CD4-positive, alpha-beta T cell treated with Interleukin-17A for 1 hour (primary cell): ENCODE results near the gene GRAP2.
"Not testable (repeated sequence)": the region's sequence is repeated elsewhere in the genome, so short reads cannot be mapped to it uniquely, and the experiment has no call there.

Experiments
- DNase-seq: peaks from one replicate; pipeline ENCODE4 v3.0.0-alpha.2; 2020

GRAP2 gene

DNA sequence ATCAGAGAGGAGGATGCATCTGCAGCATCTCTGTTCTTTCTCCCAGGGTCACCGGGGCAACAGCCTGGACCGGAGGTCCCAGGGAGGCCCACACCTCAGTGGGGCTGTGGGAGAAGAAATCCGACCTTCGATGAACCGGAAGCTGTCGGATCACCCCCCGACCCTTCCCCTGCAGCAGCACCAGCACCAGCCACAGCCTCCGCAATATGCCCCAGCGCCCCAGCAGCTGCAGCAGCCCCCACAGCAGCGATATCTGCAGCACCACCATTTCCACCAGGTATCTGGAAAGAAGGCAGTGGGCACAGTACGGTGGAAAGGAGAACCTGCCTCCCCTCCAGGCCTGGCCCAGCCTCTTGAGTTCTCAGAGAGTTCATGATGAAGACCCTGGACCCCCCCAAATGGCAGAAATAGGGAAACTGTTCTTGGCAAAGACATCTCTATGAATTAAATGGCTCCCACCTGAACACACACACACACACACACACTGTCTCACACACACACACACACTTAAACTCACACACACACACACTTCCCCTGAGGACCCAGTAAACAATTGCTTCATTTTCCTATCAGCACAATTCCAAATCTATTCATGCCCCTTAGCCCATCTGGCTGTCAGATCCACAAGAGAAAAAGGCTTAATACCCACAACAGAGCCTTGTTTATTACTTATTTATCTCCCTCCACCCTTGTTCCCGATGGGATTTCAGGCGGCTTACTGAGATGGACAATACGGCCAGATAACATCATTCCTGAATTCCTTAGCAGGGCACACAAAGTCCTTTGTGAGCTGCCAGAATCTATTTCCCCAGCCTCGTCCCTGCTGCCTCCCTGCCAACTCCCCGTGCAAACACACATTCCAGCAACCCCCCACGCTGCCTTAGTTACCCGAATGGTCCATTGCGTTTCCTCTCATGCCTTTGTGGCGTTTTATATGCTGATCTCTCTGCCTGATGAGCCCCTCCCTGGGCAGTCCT lies 67.4 kb downstream of the GRAP2 start:
- no peak for DNase-seq

DNA sequence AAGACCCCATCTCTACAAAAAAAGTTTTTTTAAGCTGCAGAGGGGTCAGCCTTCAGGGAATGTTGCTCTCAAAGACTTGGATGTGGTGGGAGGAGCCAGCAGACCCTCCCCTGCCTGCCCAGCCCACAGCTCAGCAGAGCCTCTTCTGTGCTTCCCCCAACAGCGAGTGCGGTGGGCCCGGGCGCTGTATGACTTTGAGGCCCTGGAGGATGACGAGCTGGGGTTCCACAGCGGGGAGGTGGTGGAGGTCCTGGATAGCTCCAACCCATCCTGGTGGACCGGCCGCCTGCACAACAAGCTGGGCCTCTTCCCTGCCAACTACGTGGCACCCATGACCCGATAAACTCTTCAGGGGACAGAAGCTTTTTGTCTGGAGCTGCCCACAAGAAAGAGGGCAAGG lies 69.9 kb downstream of the GRAP2 start:
- no peak for DNase-seq

DNA sequence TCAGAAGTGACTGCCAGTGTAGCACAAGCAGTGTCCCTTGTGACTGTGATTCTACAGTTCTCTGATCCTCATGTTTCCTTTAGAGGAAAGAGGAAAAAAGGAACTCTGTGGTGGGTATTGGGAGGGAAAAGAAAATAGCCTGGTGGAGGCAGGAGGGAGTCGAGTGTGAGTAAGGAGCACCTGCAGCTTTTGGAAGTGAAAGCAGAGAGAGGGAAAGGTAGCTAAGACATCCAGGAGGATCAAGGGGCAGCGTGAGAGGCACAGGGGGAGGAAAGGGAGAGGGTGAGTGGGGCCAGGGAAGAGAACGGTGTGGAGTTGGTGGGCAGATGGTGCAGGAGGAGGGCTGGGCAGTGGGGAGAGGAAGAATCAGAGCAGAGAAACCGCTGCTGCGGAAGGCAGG lies 71.8 kb downstream of the GRAP2 start:
- no peak for DNase-seq

DNA sequence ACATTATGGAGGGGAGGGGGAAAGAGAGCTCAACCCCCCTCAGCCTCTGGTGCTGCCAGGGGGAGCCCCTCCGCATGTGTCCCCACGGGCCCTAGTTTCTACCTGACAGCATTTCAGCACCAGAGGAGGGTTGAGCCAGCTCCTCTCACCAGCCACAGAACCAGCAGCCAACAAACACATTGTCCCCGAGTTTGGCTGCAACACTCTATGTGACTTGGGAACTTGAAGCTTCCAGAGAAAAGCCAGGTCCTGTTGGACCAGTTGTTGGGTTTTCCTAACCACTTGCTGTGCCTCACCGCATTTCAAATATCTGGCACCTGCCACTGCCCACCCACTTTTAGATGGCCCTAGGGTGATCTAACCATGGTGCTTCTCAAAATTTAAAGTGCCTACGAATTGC lies 72.8 kb downstream of the GRAP2 start:
- no peak for DNase-seq

DNA sequence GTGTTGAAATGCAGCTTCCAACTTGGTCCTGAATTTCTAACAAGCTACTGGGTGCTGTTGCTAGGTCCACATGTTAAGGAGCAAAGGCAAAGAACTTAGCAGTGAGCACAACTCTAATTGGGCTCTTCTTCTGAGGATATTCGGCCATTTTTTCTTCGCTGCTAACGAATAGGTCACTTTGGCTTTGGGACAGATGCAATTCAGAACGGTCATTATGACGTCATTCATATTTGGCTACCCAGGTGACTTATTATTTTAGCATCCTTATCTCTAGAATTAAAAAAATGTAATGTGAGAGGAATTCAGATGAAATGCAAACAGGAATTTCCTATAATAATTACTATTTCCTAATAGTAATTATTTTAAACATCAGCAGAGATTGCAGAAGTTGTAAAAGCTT lies 73.2 kb downstream of the GRAP2 start:
- no peak for DNase-seq

DNA sequence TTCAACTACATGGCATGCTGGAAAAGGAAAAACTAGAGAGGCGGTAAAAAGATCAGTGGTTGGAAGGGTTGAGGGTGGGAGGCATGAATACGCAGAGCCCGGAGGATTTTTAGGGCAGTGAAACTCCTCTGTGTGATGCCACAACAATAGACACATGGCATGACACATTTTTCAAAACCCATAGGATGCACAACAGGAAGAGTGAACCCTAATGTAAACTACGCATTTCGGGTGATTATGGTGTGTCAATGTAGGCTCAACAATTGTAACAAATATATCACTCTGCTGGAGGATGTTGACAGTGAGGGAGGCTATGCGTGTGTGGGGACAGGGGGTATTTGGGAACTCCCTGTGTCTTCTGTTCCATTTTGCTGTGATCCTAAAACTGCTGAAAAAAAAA lies 78.2 kb downstream of the GRAP2 start:
- no peak for DNase-seq

DNA sequence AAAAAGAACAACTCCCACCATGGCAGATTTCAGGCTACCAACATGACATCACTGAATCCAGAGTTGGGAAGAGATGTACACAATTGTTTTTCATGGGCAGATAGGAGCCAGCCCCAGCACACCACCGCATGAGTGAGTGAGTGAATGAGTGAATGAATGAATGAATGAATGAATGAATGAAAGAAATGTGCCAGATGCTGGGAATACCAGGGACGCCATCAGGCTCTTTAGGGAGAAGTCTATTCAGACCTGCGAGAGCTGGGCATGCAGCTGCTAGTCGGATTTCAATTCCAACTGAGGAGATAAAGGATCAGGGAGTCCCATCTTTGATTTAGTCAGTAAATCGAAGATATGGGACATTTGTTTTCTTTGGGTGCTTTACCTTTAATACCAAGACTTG lies 78.6 kb downstream of the GRAP2 start:
- no peak for DNase-seq

DNA sequence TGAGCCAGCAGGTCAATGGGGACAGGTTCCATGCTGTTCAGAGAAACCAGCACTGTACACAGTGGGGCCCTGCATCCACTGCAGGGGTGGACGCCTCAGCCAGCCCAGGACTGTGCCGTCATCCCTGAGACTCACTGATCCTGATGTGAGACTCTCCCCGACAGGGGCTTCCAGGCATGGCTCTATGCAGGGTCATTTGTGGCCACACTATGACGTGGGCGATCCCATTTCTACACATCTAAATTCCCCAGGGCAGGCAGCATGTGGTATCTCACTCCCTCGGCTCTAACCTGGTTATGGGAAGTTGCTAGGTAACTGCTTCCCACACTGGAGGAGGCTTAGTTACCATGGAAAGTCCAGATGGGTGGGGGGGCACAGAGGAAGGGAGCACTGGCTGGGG lies 79.7 kb downstream of the GRAP2 start:
- DNase-seq: no peak

DNA sequence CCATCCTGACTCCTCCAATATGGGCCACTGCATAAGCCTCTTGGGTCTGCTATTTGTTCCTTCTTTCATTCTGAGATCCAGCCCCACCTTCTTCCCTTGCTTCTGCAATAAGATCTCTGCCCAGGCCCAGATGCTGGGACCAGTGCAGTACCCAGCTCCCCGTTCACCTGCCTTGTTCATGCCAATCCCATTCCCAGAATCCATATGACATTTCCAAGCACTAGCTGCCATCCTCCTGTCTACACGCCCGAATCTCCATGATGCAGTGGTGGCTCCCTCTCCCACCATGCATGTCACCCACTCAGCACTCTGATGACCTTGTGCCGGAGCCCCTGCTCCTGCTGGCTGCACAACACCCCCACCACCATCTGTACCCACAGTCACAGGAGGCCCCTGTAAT lies 82.5 kb downstream of the GRAP2 start:
- no peak for DNase-seq

DNA sequence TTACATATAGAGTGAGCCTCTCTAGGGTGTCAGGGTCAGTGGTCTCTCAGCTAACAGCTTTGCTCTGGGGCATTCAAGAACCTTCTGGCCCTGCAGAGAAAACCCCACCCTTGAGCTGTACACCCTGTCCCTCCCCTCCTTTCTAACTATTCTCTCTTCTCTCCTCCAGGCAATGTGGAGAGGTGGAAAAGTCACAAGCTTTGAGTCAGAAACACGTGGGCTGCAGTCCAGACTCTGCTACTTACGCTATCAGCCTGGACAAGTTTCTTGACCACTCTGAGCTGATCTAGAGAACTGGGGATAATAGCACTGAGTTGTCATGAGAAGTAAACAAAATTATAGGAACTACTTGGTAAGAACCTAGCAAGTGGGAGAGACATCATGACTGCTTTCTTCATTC lies 83.1 kb downstream of the GRAP2 start:
- no peak for DNase-seq

DNA sequence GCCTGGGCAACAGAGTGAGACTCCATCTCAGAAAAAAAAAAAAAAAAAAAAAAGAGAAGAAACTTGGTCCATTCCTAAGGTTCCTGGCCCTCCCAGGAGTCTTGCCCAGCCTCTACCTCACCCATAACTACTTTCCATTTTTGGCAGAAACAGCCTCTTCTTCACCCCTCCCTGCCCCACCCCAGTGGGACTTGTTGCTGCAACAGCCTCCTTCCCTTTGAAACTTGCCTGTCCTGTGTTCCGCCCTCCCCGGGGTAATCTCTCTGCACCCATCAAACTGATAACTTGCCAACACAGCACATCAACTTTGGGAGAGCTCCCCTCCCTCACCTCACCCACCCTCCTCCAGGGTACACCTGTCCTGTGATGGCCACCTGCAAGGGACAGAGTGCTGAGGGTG lies 83.9 kb downstream of the GRAP2 start:
- DNase-seq: no peak

DNA sequence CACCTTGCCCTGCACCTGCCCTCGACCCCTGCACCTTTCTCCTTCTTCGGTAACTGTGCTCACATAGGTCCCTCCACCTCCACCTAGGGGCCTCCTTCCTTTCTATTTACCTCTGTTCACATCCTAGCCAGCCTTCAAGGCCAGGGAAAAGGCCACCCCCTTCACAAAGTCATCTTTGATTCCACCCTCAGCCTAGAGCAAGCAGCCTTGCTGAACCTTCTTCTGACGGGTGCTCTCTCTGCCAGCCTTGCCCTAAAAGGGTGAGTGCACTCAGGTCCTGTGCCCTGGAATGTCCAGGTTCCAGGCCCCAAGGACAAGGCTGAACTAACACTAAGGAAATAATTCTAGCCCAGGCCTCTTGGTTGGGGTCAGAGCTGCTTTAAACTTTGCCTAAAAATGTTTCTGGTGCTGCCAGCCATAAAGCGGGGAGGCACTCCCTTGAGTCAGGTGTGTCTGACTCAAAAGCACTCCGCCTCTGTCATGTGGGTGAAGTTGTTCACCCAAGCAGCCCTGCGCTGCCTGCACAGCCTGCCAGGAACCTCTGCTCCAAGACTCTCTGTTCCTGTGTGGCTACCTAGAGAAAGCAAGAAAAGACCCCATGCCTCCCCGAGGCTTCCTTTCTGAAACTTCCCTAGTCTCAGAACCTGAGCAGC lies 84.6 kb downstream of the GRAP2 start:
- DNase-seq: no peak

DNA sequence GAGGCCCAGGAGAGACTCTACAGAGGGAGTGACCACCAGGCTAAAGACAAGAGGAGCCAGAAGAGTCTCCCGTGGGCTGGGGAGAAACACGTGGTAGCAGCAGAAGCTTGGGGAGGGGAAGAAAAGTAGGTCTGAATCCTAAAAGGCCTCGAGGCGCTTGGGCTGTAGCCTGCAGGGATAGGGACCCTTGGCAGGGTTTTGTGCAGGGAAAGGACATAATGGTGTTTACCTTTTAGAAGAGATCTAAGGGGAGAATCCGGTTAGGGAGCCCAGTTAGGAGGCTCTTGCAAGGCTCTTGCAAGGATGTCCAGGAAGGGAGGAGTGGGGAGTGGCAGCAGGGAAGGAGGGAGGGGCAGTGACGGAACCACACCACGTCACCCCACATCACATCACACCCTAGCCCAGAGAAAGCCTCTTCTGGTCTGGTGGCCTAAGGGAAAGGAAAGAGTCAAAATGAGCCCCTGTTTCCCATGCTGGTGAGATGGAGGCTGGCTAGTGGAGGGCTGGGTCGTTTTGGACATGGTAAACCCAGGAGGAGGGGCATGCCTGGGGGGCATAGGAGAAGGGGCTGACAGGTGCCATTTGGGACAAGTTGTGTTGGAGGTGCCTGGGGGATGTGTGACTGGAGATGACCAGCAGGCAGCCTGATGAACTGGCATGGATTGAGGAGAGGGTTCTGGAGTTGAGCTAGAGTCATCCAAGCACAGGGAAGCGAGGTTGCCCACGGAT lies 87.7 kb downstream of the GRAP2 start:
- no peak for DNase-seq

DNA sequence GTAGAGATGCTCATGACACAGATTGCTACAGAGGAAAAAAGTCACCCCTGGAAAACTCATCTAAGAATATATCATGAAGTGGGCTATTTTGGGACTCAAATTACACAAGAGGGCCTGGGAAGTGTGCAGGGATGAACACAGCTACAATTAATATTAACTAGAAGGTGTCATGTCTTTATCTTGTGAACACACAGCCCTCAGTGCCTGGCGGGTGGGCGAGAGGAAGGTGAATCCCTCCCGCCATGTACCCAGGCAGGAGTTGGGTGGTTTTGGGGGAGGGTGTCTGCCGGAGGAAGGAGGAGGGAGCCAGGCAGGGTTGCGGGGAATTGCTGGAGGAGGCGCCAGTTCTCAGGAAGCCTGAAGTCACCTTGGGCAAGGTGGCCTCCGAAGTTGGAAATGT lies 88.7 kb downstream of the GRAP2 start:
- DNase-seq: no peak

DNA sequence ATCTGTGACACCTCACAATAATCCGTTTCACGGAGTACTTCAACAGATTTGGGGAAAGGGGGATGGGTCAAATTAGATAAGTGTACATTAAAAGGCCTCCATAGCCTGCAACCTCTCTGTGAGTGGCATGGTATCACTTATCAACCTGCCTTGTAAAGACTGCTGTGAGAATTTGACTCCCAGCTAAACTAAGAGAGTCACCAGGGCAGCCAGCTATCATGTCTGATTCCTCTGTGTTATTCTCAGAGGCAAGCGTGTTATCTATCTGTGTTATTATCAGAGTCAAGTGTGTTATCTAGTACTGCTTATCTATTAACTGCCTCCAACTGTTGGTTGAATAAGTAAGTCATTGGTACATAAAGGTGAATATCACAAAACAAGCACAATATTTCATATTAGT lies 89.8 kb downstream of the GRAP2 start:
- no peak for DNase-seq

DNA sequence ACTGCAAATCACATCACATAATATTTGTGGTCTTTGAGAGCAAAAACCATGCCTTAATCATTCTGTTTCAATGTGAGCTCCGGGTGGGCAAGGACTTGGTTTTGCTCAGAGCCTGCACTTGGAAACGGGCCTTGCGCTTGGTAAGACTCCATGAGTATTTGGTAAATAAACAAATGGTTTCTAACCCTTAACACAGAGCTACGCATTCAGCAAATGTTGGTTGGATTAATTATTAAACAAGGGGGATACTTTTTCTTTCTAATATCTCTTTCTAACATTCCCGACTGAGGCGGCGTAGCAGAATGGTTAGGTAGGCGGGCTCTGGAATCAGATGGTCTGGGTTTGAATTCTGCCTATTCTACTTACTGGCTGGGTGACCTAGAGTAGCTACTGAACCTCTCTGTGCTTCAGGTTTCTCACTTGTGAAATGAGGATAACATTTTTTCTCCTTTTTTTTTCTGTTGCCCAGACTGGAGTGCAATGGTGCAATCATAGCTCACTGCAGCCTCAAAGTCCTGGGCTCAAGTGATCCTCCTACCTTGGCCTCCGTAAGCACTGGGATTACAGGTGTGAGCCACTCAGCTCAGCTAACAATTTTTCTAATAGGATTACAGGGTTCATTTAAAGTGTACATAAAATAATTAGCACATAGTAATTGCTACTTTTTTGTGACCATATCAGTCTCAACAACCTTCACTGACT lies 90.4 kb downstream of the GRAP2 start:
- DNase-seq: no peak

DNA sequence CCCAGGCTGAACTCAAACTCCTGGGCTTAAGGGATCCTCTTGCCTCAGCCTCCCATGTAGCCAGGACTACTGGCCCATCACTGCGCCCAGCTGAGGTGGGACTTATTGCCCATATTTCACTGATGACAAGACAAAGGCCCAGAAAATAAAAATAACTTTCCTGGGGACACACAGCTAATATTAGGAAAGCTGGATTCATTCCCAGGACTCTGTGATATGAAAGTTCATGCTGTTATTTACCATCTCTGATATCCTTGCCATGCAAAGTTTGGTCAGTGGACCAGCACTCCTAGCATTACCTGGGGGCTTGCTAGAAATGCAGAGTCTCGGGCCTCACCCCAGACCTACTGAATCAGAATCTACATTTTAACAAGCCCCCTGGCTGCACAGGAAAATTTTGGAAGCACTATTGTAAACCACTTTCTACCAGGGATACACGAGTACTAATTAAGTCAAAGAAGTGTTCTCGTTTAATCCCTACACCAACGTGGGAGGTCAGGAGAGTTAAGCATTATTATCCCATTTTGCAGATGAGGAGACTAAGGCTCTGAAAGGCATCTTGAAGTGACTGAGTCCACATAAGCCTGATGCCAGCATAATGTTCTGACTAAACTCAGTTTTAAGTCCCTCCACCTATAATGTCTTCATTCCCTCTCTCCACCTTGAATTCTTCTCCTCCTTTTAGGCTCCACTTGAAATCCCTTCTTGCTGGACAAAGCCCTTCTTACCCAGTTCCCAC lies 91.4 kb downstream of the GRAP2 start:
- no peak for DNase-seq

DNA sequence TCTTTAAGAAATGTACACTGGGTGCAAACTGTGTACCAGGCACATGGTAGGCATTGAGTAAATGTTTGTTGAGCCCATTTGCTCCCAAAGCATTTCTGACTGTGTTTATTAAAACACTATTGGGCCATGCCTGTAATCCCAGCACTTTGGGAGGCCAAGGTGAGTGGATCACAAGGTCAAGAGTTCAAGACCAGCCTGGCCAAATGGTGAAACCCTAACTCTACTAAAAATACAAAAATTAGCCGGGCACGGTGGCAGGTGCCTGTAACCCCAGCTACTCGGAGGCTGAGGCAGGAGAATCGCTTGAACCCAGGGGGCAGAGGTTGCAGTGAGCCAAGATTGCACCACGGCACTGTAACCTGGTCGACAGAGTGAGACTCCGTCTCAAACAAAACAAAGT lies 92.0 kb downstream of the GRAP2 start:
- DNase-seq: not testable (repeated sequence)

DNA sequence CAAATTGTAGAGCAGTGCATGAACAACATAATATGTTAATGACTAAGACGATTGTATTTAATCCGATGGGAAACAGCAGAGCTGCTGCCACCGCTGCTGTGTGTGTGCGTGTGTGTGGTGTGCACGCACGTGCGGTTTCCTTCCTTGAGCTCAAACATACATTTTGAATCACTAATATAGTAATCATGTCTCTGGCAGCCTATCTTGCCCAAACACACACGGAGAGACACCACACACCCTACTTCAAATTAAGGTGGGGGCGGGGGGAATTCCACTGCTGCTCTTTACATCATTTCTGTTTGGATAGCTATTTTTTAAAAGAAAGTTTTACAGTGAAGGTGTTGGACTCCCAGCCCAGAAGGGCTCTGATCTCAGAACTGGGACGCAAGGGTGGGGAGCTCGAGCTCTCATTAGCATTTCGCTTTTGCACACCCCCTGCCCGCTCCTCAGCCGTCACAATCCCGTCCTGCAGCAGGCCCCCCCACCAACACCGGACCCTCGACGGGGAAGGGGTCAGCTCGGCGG lies 93.2 kb downstream of the GRAP2 start:
- peak; percentile 31 for DNase-seq

DNA sequence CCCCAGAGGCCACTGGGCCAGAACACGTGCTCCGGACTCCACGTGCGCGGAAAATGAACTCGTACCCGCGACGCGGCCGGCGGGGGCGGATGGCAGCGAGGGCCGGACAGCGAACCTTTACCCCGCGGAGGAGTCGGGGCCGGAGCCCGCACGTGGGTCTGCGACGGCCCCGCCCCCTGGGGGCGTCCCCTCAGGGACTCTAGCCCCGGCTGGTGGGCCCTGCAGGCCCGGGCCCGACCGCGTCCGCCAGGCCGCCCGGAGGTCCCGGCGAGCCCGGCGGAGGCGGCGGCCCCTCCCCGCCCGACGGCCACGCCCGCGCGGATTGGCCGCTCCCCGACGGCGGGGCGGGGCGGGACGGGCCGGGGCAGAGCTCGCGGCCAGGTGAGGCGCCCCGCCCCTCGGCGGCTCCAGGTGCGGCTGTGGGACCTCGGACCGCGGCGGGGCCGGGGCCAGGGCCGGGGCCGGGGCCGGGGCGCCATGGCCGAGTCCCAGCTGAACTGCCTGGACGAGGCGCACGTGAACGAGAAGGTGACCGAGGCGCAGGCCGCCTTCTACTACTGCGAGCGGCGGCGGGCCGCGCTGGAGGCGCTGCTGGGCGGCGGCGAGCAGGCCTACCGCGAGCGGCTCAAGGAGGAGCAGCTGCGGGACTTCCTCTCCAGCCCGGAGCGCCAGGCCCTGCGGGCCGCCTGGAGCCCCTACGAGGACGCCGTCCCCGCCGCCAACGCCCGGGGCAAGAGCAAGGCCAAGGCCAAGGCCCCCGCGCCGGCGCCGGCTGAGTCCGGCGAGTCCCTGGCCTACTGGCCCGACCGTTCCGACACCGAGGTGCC lies 93.9 kb downstream of the GRAP2 start, which contains the start of gene FAM83F:
Gene FAM83F (plus strand): TSS at position 389 of the 827 bp plus-strand sequence. CDS start 89 bp downstream, at position 478.
- DNase-seq: no peak
